ENCODE measurements around the gene KIAA0513. TPM values are rescaled to one million over a fixed set of nuclear protein-coding genes. Genes with fewer than 3 reads are reported as not detected.

KIAA0513 gene
- total and polyA plus RNA-seq, 10 of the 15 experiments (the other 5 are each of a cell fraction or from before 2014, with no cell fraction given), result 0.14 to 5.8 (median 2.0) TPM

- TF ChIP-seq CUX1 (IDR thresholded peaks at IDR 0.05; ENCODE audit: insufficient replicate concordance, low read depth, low read length), result no peak
- no peak for TF ChIP-seq RCOR1 (conservative IDR thresholded peaks at IDR 0.05; ENCODE audit: low read depth, low read length)
- no peak for TF ChIP-seq SMAD1 (IDR thresholded peaks at IDR 0.05; ENCODE audit: low read depth, partially characterized antibody)
- no peak for TF ChIP-seq BACH1 (IDR thresholded peaks at IDR 0.05; ENCODE audit: borderline replicate concordance)
- no peak for TF ChIP-seq HDAC2 (IDR thresholded peaks at IDR 0.05)
- TF ChIP-seq POLR2AphosphoS5 (IDR thresholded peaks at IDR 0.05; ENCODE audit: low read length), result no peak
- TF ChIP-seq ZBTB4 (CRISPR knock-in tag; IDR thresholded peaks at IDR 0.05), result no peak
These were observed 77.3 kb downstream of the KIAA0513 start (continued) for GRCh38 chr16:85104821-85105391.

Data from GM12878 (cell line).